Stimulated activated CD8-positive, alpha-beta memory T cell treated with anti-CD3 and anti-CD28 coated beads, Interleukin-7, amount 100 ng/mL, for 4 hours (primary cell): ENCODE data around the gene CKMT1B.
"Not testable (repeated sequence)": the region's sequence is repeated elsewhere in the genome, so short reads cannot be mapped to it uniquely, and the experiment has no call there.

Source experiments
- DNase-seq, 2 donors: peaks; one replicate each; pipeline ENCODE4 v3.0.0-alpha.2; 2020; ENCODE audit warnings: low read depth in 2 of 2

Gene CKMT1B

DNA sequence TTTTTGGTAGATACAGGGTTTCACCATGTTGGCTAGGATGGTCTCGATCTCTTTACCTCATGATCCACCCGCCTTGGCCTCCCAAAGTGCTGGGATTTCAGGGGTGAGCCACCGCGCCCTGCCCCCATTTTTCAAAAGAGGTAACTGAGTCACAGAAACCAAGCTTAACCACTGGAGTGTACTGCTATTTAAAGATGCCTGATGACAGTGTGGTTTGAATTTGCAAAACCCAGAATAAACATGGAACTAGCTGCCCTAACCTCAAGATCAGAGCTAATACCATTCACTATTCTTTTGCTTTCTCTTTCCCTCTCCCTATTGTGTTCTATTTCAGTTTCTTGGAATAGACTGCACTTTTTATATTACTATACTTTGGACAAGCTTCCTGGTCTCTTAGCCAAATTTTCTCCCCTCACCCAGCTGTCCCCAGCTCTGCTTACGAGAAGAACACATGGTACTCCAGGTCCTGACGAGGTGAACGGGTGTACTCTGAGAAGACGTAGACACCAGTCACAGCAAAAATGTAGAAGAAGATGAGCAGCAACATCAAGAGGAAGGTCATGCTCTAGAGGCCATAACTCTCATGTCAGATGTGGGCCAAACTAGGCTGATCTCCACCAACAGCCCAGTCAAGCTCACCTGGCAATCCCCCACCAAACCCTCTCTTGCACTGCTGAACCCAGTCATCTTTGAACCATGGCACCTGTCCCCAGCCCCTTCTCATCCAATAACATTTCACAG is 44.8 kb downstream of the CKMT1B start:
- DNase-seq, result not testable (repeated sequence)
